ENCODE results near the gene ARFGEF2. TPM values are rescaled to one million over a fixed set of nuclear protein-coding genes. Genes with fewer than 3 reads are reported as not detected.

Gene ARFGEF2
- total and polyA plus RNA-seq, 2 of the 4 experiments (the other 2 are of a cell fraction) = 10.3 to 39.1 TPM

GRCh38 chr20:48957053-48957481, 35.6 kb downstream of the ARFGEF2 start:
- H4K20me1 ChIP-seq (ENCODE audit: insufficient read depth, low read length) = no peaks in the 10 kb centered on the region
- POLR2A ChIA-PET (ENCODE audit: unreplicated experiment) = no interaction called here
- in situ Hi-C loops (cut with MboI; ENCODE audit: low sequenced_read_pairs) (no loop called here), intact Hi-C loops (cut with micrococcal nuclease) (no loop called here), dilution Hi-C loops (cut with HindIII; ENCODE audit: low sequenced_read_pairs, unreplicated experiment) (no loop called here)
- peaks cover 2% of the 10 kb centered on the region; the same call in 1 of the 2 replicates for H3K9me1 ChIP-seq (ENCODE audit: insufficient read depth, low read length)
- no CpG with 5 or more reads among the region's 2 CpGs for WGBS, 2 experiments (ENCODE audit: extremely low coverage in 2 of 2, insufficient read length in 1 of 2)
- H3K27ac ChIP-seq (ENCODE audit: insufficient read depth, low read length) = no peak overlapping the region
- no peak overlapping the region for H2BK15ac ChIP-seq (ENCODE audit: low read depth, low read length)
- H2AK5ac ChIP-seq (ENCODE audit: low read depth, low read length) = no peak overlapping the region
- no peak overlapping the region for H2BK5ac ChIP-seq (ENCODE audit: low read depth, low read length, poor library complexity, severe bottlenecking)
- no peak overlapping the region for H3K18ac ChIP-seq (ENCODE audit: low read depth, low read length)
- H4K8ac ChIP-seq (ENCODE audit: low read depth in 2 of 2, low read length in 2 of 2) = no peak overlapping the region
- H3K23ac ChIP-seq (ENCODE audit: low read depth, low read length) = no peak overlapping the region
- no peak overlapping the region for H2BK20ac ChIP-seq (ENCODE audit: low read depth, low read length)
- no TSS peak for BruUV-seq (replicated peaks)
- CTCF ChIA-PET = interaction anchor here (0.6 kb wide), 1 partner anchor 1761 kb away, joined by 3 read pairs; no protein-coding TSS in a partner anchor
- H3K56ac ChIP-seq (ENCODE audit: extremely low read depth, insufficient read depth, low read length) = no peak overlapping the region
- H4K91ac ChIP-seq (ENCODE audit: insufficient read depth, low read depth, low read length) = no peak overlapping the region
- DNase-seq (no peak), ATAC-seq (ENCODE audit: low read depth) (peak; percentile 27; the same call in 1 of the 2 replicates)
- peaks cover 40% of the 10 kb centered on the region for H3K36me3 ChIP-seq (ENCODE audit: control insufficient read depth, insufficient read depth, low read length)
- no peak overlapping the region for H4K5ac ChIP-seq (ENCODE audit: low read depth, low read length)
- H2BK120ac ChIP-seq (ENCODE audit: low read depth, low read length) = no peak overlapping the region
- H3K4ac ChIP-seq (ENCODE audit: low read depth, low read length) = no peak overlapping the region
- TF ChIP-seq SMC3 (IDR thresholded peaks at IDR 0.05; ENCODE audit: low read depth, low read length) (no peak), MAZ (IDR thresholded peaks at IDR 0.05; ENCODE audit: borderline replicate concordance, low read depth, low read length) (no peak), ELK1 (IDR thresholded peaks at IDR 0.05; ENCODE audit: borderline replicate concordance, low read depth, low read length) (no peak), BHLHE40 (IDR thresholded peaks at IDR 0.05; ENCODE audit: low read depth, low read length) (no peak), MAFK (IDR thresholded peaks at IDR 0.05; ENCODE audit: low read depth, low read length) (no peak), MXI1 (IDR thresholded peaks at IDR 0.05; ENCODE audit: borderline replicate concordance, low read depth, low read length) (no peak), FOS (IDR thresholded peaks at IDR 0.05; ENCODE audit: low read depth, low read length) (no peak), USF2 (IDR thresholded peaks at IDR 0.05; ENCODE audit: low read depth, low read length) (no peak), CEBPB (IDR thresholded peaks at IDR 0.05; ENCODE audit: low read depth, low read length) (no peak), RFX5 (IDR thresholded peaks at IDR 0.05; ENCODE audit: low read depth, low read length) (no peak), CHD1 (IDR thresholded peaks at IDR 0.05; ENCODE audit: low read depth, low read length) (no peak), CTCF (conservative IDR thresholded peaks at IDR 0.05; ENCODE audit: low read depth, low read length) (no peak), RCOR1 (IDR thresholded peaks at IDR 0.05; ENCODE audit: insufficient replicate concordance, low read length) (no peak), RAD21 (IDR thresholded peaks at IDR 0.05; ENCODE audit: low read length) (no peak), POLR2A (IDR thresholded peaks at IDR 0.05; ENCODE audit: low read depth, low read length) (no peak), NFE2L2 (IDR thresholded peaks at IDR 0.05; ENCODE audit: low read depth, low read length) (no peak)
- H2AFZ ChIP-seq (replicated peaks; ENCODE audit: low read length, poor library complexity) = no peak overlapping the region
- no peaks in the 10 kb centered on the region for H3K4me1 ChIP-seq (ENCODE audit: control insufficient read depth, insufficient read depth, low read length)
- no peak overlapping the region for H3K4me3 ChIP-seq (ENCODE audit: insufficient read depth, low read depth, low read length)
- no peak overlapping the region for H3K9ac ChIP-seq (ENCODE audit: low read depth, low read length)
- H3K79me1 ChIP-seq (ENCODE audit: low read depth in 1 of 2, low read length in 2 of 2) = peaks cover 13 to 15% of the 10 kb centered on the region in 2 experiments; a peak in 2 of 4 replicates
- no peak overlapping the region for H3K14ac ChIP-seq (replicated peaks; ENCODE audit: low read depth, low read length)
- no peak overlapping the region for H2AK9ac ChIP-seq (replicated peaks; ENCODE audit: low read depth, low read length, poor library complexity)
- H3K9me3 ChIP-seq (ENCODE audit: control insufficient read depth, insufficient read depth, low read length) = no peaks in the 10 kb centered on the region
- no peak overlapping the region for H3K4me2 ChIP-seq (ENCODE audit: low read depth, low read length)
- no peaks in the 10 kb centered on the region for H3K27me3 ChIP-seq (ENCODE audit: control insufficient read depth, insufficient read depth, low read length)

Data from IMR-90 (cell line).